GM19397 (cell line): ENCODE data around the gene CMTM7.

Source experiments
- ATAC-seq: cut with Tn5 transposase; IDR thresholded peaks from one replicate; pipeline ENCODE4 v1.9.1; 2021; ENCODE audit warnings: mild to moderate bottlenecking, moderate library complexity; ENCODE audit not compliant: unreplicated experiment

CMTM7 gene

GRCh38 chr3:32484436-32484835, 92.8 kb downstream of the CMTM7 start:
- ATAC-seq = no peak

- no peak for ATAC-seq
Measured at GRCh38 chr3:32487781-32488473, 96.3 kb downstream of the CMTM7 start.

- no peak for ATAC-seq
Measured at GRCh38 chr3:32488474-32489008, 96.9 kb downstream of the CMTM7 start.

GRCh38 chr3:32492684-32493436, 101.2 kb downstream of the CMTM7 start:
- no peak for ATAC-seq

- peak; percentile 76 for ATAC-seq
Measured at GRCh38 chr3:32493437-32494414, 102.1 kb downstream of the CMTM7 start.

GRCh38 chr3:32495085-32495484, 103.4 kb downstream of the CMTM7 start:
- no peak for ATAC-seq

- ATAC-seq = no peak
Measured at GRCh38 chr3:32495609-32496008, 104.0 kb downstream of the CMTM7 start.

GRCh38 chr3:32498252-32498651, 106.6 kb downstream of the CMTM7 start:
- no peak for ATAC-seq

GRCh38 chr3:32498992-32499391, 107.3 kb downstream of the CMTM7 start:
- no peak for ATAC-seq

- no peak for ATAC-seq
Measured at GRCh38 chr3:32499585-32499984, 107.9 kb downstream of the CMTM7 start.

GRCh38 chr3:32500231-32500630, 108.6 kb downstream of the CMTM7 start:
- ATAC-seq = no peak

GRCh38 chr3:32500880-32501782, 109.5 kb downstream of the CMTM7 start:
- ATAC-seq = no peak

- no peak for ATAC-seq
Measured at GRCh38 chr3:32501783-32502117, 110.1 kb downstream of the CMTM7 start.

GRCh38 chr3:32502118-32502945, 110.7 kb downstream of the CMTM7 start, which contains the start of gene CMTM6:
CMTM6 (minus strand) TSS chr3:32502852; CDS start chr3:32502745, 107 bp downstream.
- ATAC-seq = peak; percentile 91

- no peak for ATAC-seq
Measured at GRCh38 chr3:32502946-32503286, 111.3 kb downstream of the CMTM7 start.
